GM19463 (cell line): ENCODE data around the gene TCF7L1.
"Not testable (repeated sequence)": the region's sequence is repeated elsewhere in the genome, so short reads cannot be mapped to it uniquely, and the experiment has no call there.

Experiments used
- ATAC-seq: cut with Tn5 transposase; IDR thresholded peaks from one replicate; pipeline ENCODE4 v1.9.1; 2021; ENCODE audit warnings: mild to moderate bottlenecking, moderate library complexity; ENCODE audit not compliant: unreplicated experiment

The TCF7L1 gene

GRCh38 chr2:85312404-85312803 is 179.2 kb downstream of the TCF7L1 start:
- ATAC-seq: no peak

GRCh38 chr2:85314884-85315242 is 181.7 kb downstream of the TCF7L1 start:
- ATAC-seq: no peak

- ATAC-seq: not testable (repeated sequence)
Observed at GRCh38 chr2:85315921-85316320, 182.7 kb downstream of the TCF7L1 start.

- peak; percentile 76 for ATAC-seq
Observed at GRCh38 chr2:85318222-85319074, 185.3 kb downstream of the TCF7L1 start.

- ATAC-seq: no peak
Observed at GRCh38 chr2:85319796-85320195, 186.6 kb downstream of the TCF7L1 start.

GRCh38 chr2:85323351-85323987 is 190.3 kb downstream of the TCF7L1 start:
- ATAC-seq: no peak

GRCh38 chr2:85323988-85324367 is 190.8 kb downstream of the TCF7L1 start:
- ATAC-seq: not testable (repeated sequence)

- ATAC-seq: no peak
Observed at GRCh38 chr2:85324639-85325465, 191.7 kb downstream of the TCF7L1 start.

GRCh38 chr2:85325466-85325811 is 192.2 kb downstream of the TCF7L1 start:
- no peak for ATAC-seq

GRCh38 chr2:85326406-85327159 is 193.4 kb downstream of the TCF7L1 start:
- peak; percentile 21 for ATAC-seq

GRCh38 chr2:85327160-85327821 is 194.1 kb downstream of the TCF7L1 start:
- peak; percentile 26 for ATAC-seq

- ATAC-seq: peak; percentile 84
Observed at GRCh38 chr2:85327822-85328617, 194.8 kb downstream of the TCF7L1 start, which contains the start of gene TGOLN2. TSS of gene TGOLN2 (minus strand) at chr2:85327989. CDS start at chr2:85327962, 27 bp downstream.

GRCh38 chr2:85329181-85329651 is 196.0 kb downstream of the TCF7L1 start:
- no peak for ATAC-seq

- ATAC-seq: not testable (repeated sequence)
Observed at GRCh38 chr2:85329701-85330100, 196.5 kb downstream of the TCF7L1 start.

- ATAC-seq: no peak
Observed at GRCh38 chr2:85330839-85331636, 197.8 kb downstream of the TCF7L1 start.

GRCh38 chr2:85333877-85334276 is 200.7 kb downstream of the TCF7L1 start:
- not testable (repeated sequence) for ATAC-seq

- no peak for ATAC-seq
Observed at GRCh38 chr2:85334928-85335327, 201.7 kb downstream of the TCF7L1 start.
